ENCODE results near the gene TMUB1.

The TMUB1 gene

DNA sequence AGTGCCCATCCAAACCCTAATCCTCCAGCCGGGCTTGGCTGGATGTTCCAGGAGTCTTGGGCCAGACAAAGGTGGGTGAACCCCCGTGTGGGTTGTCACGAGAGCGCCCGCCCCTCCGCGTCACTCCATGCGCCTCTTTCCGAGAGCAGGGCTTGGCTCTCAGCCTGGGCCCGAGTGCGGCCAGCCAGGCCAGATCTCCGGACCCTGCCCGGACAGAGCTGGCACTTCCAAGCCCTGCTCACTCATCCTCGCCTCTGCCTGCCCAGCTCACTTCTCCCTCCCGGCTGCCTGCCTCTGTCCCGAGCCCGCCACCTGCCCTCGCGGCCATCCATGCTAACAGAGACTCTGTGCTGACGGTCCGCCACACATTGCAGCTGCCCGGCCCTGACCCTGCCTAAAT lies 37.6 kb upstream of the TMUB1 start:
- no peak for DNase-seq

DNA sequence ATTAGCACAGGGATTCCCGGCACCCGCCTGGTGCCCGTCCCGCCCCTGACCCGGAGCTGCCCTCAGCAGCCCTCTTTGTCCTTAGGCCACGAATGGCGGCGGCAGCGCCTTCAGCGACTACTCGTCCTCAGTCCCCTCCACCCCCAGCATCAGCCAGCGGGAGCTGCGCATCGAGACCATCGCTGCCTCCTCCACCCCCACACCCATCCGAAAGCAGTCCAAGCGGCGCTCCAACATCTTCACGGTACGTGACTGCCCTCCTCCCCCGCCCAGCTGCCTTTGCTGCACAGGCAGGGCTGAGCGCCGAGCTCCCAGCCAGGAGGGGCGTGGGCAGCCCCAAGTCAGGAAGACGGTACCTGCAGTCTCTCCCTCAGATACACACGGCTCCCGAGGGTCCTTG lies 36.6 kb upstream of the TMUB1 start:
- no peak for DNase-seq

DNA sequence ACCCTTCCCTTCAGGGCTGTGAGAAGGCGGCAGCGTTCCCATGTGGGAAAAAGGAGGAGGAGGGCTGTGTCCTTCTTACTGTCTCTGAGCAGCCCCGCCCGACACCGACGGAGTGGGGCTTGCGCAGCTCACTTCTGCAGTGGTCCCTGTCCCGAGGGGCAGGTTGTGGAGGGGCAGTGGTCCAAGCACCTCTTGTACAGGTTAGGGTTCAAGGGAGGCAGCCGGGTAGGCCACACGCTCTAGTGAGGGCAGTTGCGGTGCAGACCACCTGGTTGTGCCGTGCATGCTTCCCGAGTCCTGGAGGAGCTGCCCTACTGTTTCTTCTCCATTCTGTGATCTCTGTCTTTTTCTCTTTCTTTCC lies 35.7 kb upstream of the TMUB1 start:
- DNase-seq = no peak

DNA sequence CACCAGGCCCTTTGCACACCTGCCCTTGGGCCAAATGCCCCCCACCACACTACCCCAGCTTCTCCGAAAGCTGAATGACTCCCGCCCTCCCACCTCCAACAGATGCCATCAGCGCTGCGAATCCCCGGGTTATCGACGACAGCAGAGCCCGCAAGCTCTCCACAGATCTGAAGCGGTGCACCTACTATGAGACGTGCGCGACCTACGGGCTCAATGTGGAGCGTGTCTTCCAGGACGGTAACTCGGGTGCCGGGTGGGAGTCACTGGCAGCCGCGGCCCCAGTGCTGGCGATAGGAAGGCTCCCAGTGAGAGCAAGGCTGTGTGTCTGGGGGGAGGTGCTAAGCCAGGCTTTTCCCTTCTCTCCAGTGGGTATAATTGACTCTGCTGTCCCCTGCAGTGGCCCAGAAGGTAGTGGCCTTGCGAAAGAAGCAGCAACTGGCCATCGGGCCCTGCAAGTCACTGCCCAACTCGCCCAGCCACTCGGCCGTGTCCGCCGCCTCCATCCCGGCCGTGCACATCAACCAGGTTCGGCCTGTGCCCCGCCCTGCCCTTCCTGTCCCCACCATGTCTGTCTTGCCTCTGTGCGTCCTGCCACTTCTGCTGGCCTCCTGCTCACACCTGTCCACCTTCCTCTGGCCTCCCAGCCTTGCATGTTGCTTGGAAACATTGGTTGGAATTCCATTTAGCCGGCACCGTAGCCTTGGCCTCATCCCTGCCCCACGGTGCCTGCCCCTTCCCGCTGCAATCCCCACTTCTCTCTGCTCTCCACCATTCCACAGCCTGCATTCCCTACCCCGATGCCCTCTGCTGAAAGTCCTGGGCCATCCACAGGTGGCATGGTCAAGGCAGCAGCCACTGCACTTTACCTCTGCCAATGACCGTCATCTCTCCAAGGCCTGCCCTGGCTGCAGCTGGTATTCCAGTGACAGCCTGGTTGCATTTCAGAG lies 35.1 kb upstream of the TMUB1 start:
- DNase-seq = no peak

DNA sequence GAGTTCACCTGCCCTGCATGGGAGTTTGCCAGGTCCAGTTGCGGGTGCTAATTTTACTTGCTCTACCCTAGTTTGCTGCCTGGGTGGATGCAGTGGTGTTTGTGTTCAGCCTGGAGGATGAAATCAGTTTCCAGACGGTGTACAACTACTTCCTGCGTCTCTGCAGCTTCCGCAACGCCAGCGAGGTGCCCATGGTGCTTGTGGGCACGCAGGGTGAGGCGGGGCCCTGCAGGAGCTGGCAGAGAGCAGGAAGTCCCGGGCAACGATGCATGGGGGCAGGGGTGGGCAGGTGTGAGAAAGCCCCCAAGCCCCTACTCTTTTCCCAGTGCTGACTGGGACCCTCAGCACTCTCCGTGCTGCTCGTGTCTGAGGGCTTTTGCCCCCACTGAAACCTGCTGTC lies 34.3 kb upstream of the TMUB1 start:
- no peak for DNase-seq

DNA sequence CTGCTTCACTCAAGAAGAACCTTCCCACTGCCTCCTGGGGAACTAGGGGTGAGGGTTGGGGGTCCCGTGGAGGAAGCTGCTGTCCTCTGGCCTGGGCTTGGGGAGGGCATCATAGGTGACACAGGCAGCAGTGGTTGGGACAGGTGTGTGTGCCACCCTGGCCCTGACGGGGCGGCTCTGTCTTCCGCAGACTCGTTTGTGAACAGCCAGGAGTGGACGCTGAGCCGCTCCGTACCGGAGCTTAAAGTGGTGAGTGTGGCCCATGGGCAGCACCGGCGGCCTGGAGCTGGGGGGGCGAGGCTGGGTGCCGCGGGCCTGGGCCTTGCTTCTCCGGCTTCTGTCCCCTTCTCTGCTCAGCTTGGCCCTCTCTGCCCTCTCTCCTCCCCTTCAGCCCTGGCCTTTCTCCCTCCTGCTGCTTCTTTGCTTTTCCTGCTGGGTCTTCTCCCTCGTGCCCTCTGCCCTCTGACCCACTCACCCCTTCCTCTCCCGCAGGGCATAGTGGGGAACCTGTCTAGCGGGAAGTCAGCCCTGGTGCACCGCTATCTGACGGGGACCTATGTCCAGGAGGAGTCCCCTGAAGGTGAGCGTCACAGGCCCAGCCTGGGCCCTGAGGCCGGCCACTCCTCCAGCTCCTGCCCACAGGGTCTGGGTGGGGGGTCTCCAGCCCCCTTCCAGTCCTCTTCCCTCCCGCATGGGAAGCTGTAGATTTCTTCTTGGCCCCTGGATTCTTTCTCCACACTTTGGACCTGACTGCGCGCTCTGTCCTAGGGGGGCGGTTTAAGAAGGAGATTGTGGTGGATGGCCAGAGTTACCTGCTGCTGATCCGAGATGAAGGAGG lies 33.5 kb upstream of the TMUB1 start:
- no peak for DNase-seq

DNA sequence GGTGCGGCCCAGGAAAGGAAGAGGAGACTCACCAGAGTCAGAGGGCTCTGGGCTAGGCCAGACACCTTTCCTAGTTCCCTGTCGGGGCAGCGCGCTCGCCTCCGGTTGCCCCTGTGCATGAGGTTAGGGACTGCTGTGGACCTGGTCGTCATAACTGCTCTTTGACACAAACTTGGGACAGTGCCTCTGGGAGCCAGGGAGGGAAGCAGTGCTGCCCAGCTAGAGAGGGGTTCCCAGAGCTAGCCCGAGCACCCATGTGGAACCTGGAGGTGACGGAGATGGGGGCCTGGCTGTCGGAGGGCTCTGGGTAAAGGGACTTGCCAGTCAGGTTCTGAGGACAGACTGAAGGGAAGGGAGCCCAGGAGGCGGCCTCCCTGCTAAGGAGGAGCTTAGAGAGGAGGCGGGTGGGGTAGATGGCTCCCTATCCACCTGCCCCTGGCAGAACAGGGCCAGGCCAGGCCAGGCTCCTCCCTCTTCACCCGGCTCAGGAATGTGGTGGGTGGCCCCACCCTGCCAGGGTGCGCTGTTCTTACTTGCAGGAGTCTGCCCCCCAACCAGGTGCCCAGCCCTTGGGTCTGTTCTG lies 32.6 kb upstream of the TMUB1 start:
- DNase-seq = no peak

DNA sequence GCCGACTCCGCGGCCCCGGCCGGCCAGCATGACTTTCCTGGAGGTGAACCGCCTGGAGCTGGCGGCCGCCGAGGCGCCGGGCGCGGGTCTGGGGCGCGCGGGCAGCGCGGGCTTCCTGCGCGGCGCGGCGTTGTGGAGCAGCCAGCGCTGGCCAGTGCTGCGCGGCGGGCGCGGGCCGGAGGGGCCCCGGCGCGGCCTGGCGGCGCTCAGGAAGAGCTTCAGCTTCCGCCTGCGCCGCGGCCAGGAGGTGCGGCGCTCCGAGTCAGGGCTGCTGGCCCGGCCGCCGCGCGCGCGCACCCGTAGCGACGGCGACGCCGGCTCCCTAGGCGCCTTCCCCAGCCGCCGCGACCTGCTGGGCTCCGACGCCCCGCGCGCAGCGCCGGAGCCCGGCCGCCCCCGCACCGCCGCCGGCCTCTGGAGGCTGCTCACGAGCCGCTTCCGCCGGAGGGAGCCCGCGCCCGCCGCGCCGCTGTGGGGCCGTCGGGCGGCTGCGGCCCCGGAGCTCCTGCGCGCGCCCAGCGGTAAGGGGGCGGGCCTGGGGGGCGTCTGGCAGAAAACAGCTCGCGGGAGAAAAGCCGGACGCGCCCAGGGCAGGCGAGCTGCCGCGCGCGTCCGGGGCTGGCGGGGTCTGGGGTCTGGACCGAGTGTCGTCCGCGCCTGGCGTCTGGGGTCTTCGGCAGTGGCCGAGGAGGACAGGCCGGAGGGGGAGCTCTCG lies 32.0 kb upstream of the TMUB1 start:
- DNase-seq = peak; percentile 43

DNA sequence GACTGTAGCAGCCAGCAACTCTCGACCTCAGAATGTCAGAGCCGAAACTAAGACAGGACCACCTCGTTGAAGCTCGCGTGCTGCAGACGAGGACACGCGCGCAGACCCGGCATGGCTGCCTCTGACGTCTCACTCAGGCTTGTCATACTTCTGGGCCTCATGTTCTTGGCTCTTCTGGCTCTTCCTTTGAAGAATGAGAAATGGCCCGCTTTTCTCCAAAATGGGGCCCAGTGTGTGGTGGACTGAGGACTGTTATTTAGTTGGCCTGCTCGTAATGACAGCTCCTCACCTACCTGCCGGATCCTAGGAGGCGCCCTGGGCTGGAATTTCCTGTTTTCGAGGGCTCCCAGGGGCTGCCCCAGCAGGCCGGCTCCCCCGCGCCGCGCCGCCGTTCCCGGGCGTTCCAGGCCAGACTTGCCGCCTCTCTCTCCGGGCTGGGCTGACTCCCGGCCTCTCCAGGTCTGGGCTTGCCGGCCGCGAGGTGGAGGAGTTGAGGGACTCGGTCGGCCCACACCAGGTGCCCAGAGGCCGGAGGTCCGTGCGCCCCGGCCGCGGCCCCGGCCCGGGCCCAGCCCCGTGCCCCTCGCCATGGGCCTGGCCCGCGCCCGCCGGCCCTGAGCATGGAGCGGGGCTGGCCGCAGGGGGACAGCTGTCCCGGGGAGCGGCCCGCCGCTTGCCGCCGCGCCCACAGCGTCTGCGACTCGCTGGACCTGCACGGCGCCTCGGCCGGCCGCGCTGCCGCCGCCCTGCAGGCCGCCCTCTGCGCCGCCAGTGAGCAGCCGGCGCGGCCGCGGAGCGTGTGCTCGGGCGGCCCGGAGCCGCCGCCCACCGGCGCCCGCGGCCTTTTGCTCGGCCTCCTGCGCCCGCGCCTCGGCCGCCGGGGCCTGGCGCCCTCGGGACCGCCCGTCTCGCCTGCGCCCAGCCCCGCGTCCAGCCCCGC lies 31.1 kb upstream of the TMUB1 start:
- peak; percentile 24 for DNase-seq

DNA sequence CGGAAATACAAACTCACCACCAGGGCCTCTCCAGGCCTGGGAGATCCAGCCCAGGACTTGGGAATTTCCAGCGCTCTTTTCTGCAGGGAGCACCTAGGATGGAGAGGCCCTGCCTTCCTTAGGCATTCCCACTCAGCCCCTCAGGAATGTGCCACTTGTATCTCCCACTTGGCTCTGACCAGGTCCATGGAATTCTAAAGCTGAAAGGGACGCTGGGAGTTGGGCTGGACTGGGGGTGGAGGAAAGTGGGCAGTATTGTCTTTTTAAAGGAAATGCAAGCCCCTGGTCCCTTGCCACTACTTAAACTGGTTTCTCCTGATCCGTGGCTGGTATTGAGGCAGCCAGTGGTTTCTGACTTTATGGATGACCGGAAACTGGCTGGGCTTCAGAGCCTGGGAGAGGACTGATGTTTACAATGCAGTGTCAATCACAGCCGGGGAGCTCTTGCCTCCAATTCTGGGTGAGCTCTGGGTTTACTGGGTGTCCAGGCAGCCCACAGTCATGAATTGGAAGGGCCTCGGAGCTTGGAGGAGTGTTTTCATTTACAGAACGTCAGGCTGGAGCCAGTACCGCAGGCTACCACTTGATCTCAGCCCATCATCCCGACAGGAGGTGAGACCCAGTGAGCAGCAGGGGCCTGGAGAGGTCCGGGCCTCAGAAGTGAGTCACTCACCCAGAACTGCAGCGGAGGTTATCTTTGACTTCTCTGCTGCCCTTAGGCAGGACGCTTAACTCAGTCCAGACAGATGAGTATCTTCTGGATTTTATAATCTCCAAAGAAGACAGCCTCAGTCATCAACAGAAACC lies 30.3 kb upstream of the TMUB1 start:
- no peak for DNase-seq

DNA sequence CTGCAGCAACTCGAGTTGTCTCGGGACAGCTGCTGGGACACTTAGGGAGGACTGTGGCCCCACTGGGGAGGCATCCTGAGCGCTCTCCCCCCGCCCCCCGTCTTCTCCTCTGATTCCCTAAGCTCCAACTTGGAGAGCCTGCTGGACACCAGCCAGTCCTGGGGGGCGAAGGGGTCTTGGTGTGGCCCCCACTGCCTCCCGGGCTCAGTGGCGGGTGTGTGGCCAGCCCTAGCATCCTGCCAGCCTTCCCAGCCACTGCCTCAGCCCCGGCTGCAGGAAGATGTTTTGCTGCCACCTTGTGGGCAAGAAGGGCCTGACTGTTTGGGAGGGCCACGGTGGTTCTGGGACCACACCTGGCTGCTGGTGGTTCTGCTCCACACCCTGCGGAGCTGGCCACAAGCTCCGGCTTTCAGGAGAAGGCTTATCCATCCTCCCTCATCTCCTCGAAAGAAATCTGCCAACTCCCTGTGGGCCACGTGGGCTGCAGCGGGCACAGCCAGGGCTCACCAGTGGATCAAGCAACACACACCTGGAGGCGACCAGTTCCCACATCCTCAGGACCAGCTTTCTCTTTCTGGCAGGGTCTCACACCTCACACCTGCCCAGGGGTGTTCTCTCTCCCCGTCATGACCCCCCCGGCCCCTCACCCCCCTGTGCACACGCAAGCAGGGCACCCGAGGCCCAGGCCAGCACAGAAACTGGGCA lies 27.8 kb upstream of the TMUB1 start:
- peak; percentile 83 for DNase-seq

DNA sequence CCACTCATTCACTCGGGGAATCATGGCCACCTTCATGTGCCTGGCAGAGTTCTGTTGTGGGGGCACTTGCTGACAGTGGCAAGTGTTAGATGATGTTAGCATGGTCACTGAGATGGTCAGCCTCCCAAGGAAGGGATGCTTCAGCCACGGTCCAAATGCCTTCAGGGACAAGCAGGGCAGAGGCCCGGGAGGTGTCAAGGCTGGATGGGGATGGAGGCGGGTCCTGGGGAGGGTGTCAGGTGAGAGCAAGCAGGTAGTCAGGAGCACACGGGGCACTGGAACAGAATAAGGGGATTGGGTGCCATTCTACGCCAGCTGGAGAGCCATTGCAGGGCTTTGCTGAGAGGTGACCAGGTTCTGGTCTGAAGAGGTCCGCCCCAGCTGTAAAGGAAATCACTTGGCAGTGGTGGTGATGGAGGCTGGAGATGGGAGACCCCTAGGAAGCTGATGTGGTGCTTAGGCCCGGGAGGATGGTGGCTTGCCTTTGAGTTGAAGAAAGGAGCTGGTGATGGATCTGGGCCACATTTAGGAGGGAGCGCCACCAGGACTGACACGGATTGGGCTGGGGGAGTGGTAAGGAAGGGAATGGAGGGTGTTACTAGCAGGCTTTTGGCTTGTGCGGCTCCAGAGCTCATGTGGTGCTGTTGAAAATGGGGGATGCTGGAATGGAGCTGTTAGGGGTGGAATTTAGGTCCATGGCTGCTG lies 27.1 kb upstream of the TMUB1 start:
- no peak for DNase-seq

DNA sequence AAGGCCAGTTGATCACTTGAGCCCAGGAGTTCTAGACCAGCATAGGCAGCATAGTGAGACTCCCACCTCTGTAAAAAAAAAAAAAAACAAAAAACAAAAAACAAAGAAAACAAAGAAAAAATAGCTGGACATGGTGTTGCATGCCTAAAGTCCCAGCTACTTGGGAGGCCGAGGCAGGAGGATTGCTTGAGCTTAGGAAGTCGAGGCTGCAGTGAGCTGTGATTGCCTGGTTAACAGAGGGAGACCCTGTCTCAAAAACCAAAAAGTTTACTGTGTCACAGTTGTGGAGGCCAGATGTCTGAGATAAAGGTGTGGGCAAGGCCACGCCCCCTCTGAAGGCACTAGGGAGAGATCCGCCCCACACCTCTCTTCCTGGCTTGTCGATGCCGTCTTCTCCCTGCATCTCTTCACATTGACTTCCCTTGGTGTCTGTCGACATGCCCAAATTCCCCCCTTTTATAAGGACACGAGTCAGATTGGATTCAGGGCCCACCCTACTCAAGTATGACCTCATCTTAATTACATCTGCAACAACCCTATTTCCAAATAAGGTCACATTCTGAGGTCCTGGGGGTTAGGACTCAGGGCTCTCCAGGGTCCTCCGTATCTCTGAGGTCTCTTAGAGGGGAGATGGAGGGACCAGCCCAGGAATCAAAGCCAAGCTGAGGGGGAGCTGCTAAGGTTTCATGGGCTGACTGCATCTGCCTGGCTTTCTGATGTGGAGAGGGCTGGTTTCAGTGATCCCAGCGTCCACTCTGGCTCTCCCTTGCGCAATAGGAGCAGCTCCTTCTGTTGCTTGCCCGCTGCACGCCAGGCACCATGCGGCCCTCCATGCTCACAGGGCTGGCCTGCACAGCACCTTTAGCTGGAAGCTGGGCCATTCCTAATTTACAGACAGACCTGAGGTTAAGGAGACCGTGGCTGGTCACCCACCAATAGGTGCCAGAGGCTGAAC lies 26.1 kb upstream of the TMUB1 start:
- DNase-seq = peak; percentile 23

DNA sequence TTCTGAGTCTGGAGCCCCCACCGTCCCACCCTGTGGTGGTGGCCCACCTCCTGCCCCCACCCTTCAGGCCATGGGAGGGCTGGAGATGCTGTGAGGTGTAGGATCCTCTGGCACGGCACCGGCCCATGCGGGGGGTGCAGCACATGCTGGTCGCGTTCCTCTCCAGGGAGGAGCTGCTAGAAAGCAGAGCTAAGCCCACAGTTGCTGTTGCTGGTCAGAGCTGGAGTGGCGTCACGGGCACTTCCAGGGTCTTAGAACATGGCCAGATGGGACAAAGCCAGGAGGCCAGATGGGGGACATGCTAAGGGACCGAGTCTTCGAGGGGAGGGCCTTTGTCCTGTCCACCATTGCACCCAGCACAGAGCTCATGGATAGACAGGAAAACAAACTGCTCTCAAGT lies 24.6 kb upstream of the TMUB1 start:
- no peak for DNase-seq

DNA sequence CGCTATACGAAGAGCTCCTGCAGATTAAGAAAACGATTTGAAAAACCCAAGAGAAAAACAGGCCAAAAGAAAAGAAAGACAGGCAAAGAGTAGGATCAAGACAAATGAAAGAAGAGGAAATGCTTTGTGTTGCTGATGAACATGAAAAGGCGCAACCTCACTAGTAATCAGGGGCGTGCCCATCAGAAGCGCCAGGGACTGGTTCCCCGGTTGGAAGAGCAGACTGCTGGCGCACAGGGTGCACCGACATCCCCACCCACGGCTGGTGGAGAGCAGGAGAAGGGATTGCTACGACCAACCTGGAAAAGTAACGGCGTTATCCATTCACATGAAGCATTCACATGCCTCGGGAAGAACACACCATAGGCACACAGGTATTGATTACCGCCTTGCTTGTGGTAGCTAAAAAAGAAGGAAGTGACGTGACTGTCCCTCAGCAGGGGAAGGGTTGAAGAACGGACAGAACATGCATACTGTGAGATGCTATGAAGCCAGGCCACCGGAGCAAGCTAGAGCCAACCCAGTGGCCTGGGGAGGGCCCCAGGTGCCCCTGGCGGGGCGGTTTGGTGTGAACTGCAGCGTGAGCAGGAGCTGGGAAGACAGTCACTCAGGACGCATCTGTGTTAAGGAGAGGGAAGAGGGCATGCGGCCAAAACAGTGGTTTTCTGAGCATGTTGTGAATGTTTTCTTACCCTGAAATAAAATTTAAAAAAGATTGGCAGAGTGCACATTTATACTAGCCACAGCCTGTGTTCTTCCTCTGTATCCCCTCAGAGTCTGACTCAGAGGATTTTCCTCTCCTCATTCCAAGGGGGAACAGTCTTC lies 21.3 kb upstream of the TMUB1 start:
- DNase-seq = no peak

DNA sequence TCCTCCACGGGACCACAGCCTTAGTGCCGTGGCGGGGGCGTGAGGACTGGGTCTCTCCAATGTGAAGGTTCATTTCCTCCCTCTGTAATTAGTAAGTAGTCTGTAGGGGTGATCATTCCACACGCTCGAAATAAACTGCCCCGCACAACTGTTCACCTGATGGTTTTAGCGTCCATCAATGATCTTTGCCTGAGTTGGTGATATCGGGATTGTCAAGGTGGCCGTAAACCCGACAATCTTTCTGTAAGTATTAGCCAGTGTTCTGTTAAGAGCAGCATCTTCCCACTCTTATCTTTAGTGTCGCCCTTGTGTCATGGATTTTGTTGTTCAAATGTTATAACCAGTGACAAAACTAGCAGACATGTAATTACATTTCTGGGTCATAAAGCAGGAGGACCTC lies 20.7 kb upstream of the TMUB1 start:
- no peak for DNase-seq

DNA sequence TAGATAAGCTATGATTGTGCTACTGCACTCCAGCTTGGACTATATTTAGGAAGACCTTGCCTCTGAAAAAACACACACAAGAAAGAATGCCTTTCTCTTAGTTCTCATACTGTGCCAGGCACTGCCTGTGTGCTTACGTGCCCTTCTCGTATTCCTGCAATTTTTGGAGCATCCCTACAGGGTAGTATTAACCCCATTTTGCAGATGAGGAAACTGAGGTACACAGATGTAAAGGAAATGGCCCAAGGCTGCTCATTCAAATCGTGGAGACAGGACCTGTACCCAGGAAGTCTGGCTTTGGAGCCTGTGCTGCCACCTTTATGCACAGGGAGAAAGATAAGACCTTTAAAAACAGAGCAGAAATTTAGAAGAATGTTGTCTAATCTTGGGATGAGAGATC lies 19.7 kb upstream of the TMUB1 start:
- DNase-seq = no peak
